GM12875 (cell line): ENCODE data around the gene NLRP5.

Source experiments
- H3K4me3 ChIP-seq: one replicate; pipeline ENCODE4 v1.5.1; 2011; ENCODE audit warnings: low read depth, low read length, control low read depth
- TF ChIP-seq, protein P1 (sequence below): IDR thresholded peaks from 2 replicates; pipeline ENCODE4 v1.5.1; 2011; ENCODE audit warnings: low read depth, mild to moderate bottlenecking, control low read depth, inconsistent platforms, low read length, moderate library complexity, borderline replicate concordance; ENCODE audit not compliant: insufficient read depth

The NLRP5 gene

DNA sequence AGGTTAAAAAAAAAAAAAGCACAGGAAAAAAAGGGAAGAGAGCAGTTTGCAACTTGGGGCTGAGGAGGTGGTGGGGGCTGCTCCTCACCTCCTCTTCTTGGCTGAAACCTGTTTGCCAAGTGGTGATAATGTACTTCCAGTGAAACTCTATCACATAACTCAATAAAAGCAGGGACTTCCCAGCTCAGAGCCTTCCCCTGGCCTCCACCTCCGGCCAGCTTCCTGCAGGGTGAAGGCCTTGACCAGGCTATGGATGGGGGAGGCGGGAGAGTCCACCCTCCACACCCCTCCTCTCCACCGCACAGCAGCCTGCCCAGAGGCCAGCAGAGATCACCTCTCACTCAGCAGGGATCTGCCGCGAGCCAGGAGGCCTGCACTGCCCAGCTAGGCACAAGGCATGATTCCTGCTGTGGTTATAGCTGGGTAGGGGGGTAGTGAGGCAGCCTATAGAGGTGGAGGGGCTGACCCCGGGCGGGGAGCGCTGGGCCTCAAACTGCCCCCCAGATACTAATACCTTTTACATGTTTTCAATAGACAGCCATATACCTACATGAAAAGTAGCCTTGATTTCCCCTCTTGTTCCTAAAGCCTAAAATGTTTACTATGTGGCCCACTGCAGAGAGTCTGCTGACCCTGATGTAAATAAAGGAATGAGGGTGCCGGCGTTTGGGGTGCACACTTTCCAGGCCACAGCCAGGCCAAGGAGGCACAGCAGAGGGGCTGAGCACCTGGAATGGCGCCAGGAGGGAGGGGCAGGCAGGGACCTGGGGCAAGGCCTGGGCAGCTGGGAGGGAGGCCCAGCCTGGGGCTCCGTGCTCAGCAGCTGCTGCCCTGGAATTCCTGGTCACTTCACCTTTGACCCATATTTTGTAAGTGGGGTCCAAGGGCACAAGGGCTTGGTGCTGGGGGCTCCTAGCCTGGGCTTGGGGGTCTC lies 124.2 kb downstream of the NLRP5 start:
- TF ChIP-seq, protein P1, sequence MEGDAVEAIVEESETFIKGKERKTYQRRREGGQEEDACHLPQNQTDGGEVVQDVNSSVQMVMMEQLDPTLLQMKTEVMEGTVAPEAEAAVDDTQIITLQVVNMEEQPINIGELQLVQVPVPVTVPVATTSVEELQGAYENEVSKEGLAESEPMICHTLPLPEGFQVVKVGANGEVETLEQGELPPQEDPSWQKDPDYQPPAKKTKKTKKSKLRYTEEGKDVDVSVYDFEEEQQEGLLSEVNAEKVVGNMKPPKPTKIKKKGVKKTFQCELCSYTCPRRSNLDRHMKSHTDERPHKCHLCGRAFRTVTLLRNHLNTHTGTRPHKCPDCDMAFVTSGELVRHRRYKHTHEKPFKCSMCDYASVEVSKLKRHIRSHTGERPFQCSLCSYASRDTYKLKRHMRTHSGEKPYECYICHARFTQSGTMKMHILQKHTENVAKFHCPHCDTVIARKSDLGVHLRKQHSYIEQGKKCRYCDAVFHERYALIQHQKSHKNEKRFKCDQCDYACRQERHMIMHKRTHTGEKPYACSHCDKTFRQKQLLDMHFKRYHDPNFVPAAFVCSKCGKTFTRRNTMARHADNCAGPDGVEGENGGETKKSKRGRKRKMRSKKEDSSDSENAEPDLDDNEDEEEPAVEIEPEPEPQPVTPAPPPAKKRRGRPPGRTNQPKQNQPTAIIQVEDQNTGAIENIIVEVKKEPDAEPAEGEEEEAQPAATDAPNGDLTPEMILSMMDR, result no peak

More for the DNA sequence above, 124.2 kb downstream of the NLRP5 start:
- no peak overlapping the region for H3K4me3 ChIP-seq
